IMR-90 (cell line): ENCODE data around the gene CYP46A1. TPM values are rescaled to one million over a fixed set of nuclear protein-coding genes. Genes with fewer than 3 reads are reported as not detected.

ENCODE experiments used
- ATAC-seq: fragments of 200-7000 bp; cut with Tn5 transposase; 2 replicates; pipeline ENCODE4 v1.9.1; 2020; ENCODE audit warnings: low read depth, mild to moderate bottlenecking, moderate library complexity
- BruUV-seq: library from RNA; stranded (reverse); fragments of 400-500 nt; replicated peaks from 2 replicates; lab custom pipeline; 2021; lab: Mats Ljungman, UMichigan
- CTCF ChIA-PET: fragments of 300-600 bp; formaldehyde crosslinking; extraction: SDS; loops from one replicate; lab custom pipeline; 2021; ENCODE audit warnings: antibody characterized with exemption; lab: Yijun Ruan, JAX
- POLR2A ChIA-PET: fragments of 300-600 bp; sonication (Branson Sonifier 250); formaldehyde crosslinking; loops from one replicate; lab custom pipeline; 2022; ENCODE audit warnings: antibody characterized with exemption; ENCODE audit not compliant: unreplicated experiment; lab: Charles Lee
- DNase-seq: peaks from one replicate; pipeline ENCODE4 v3.0.0; 2013
- H2AFZ ChIP-seq: replicated peaks from 2 replicates; pipeline ENCODE3; 2013; ENCODE audit warnings: low read length, mild to moderate bottlenecking; ENCODE audit not compliant: poor library complexity
- H2AK5ac ChIP-seq: 2 replicates; pipeline ENCODE4 v1.6.1; 2013; ENCODE audit warnings: low read depth, low read length, inconsistent platforms
- H2AK9ac ChIP-seq: replicated peaks from 2 replicates; pipeline ENCODE3; 2013; ENCODE audit warnings: mild to moderate bottlenecking, low read depth, low read length, moderate library complexity; ENCODE audit not compliant: poor library complexity
- H2BK120ac ChIP-seq: 2 replicates; pipeline ENCODE4 v1.6.1; 2013; ENCODE audit warnings: low read depth, low read length, inconsistent platforms
- H2BK15ac ChIP-seq: 3 replicates; pipeline ENCODE4 v1.6.1; 2013; ENCODE audit warnings: low read depth, low read length, inconsistent platforms
- H2BK20ac ChIP-seq: 2 replicates; pipeline ENCODE4 v1.6.1; 2013; ENCODE audit warnings: low read depth, mild to moderate bottlenecking, inconsistent platforms, low read length, moderate library complexity
- H2BK5ac ChIP-seq: 2 replicates; pipeline ENCODE4 v1.6.1; 2013; ENCODE audit warnings: mild to moderate bottlenecking, low read depth, low read length, inconsistent platforms; ENCODE audit not compliant: poor library complexity, severe bottlenecking
- H3K14ac ChIP-seq: replicated peaks from 2 replicates; pipeline ENCODE4 v1.6.1; 2013; ENCODE audit warnings: low read depth, low read length, inconsistent platforms
- H3K18ac ChIP-seq: 2 replicates; pipeline ENCODE4 v1.6.1; 2013; ENCODE audit warnings: low read depth, low read length, control low read depth
- H3K23ac ChIP-seq: 2 replicates; pipeline ENCODE4 v1.6.1; 2013; ENCODE audit warnings: low read depth, low read length, inconsistent platforms
- H3K27ac ChIP-seq: 2 replicates; pipeline ENCODE4 v1.5.1; 2013; ENCODE audit warnings: mild to moderate bottlenecking, control low read depth, low read length; ENCODE audit not compliant: insufficient read depth
- H3K27me3 ChIP-seq: 2 replicates; pipeline ENCODE4 v1.6.1; 2013; ENCODE audit warnings: low read length; ENCODE audit not compliant: control insufficient read depth, insufficient read depth
- H3K36me3 ChIP-seq: 2 replicates; pipeline ENCODE4 v1.6.1; 2013; ENCODE audit warnings: low read length, mixed read lengths; ENCODE audit not compliant: control insufficient read depth, insufficient read depth
- H3K4ac ChIP-seq: 2 replicates; pipeline ENCODE4 v1.6.1; 2013; ENCODE audit warnings: low read depth, low read length, inconsistent platforms
- H3K4me1 ChIP-seq: 2 replicates; pipeline ENCODE4 v1.6.1; 2013; ENCODE audit warnings: low read length, mixed read lengths; ENCODE audit not compliant: control insufficient read depth, insufficient read depth
- H3K4me2 ChIP-seq: 2 replicates; pipeline ENCODE4 v1.6.1; 2013; ENCODE audit warnings: low read depth, mild to moderate bottlenecking, control low read depth, low read length, moderate library complexity
- H3K4me3 ChIP-seq: 2 replicates; pipeline ENCODE4 v1.5.1; 2013; ENCODE audit warnings: low read depth, mild to moderate bottlenecking, control low read depth, low read length, moderate library complexity; ENCODE audit not compliant: insufficient read depth
- H3K56ac ChIP-seq: 2 replicates; pipeline ENCODE4 v1.6.1; 2013; ENCODE audit warnings: low read length, inconsistent platforms; ENCODE audit not compliant: insufficient read depth; ENCODE audit errors: extremely low read depth
- H3K79me1 ChIP-seq, 2 experiments: 2 replicates each; pipeline ENCODE4 v1.6.1; 2013; ENCODE audit warnings: low read length in 2 of 2, inconsistent platforms in 1 of 2, low read depth in 1 of 2
- H3K9ac ChIP-seq: 2 replicates; pipeline ENCODE4 v1.6.1; 2013; ENCODE audit warnings: low read depth, low read length, control low read depth
- H3K9me1 ChIP-seq: 2 replicates; pipeline ENCODE4 v1.6.1; 2013; ENCODE audit warnings: low read length, inconsistent platforms; ENCODE audit not compliant: insufficient read depth
- H3K9me3 ChIP-seq: 2 replicates; pipeline ENCODE4 v1.6.1; 2013; ENCODE audit warnings: low read length; ENCODE audit not compliant: control insufficient read depth, insufficient read depth
- H4K20me1 ChIP-seq: 2 replicates; pipeline ENCODE4 v1.6.1; 2013; ENCODE audit warnings: low read length, inconsistent platforms; ENCODE audit not compliant: insufficient read depth
- H4K5ac ChIP-seq: 2 replicates; pipeline ENCODE4 v1.6.1; 2013; ENCODE audit warnings: mild to moderate bottlenecking, low read depth, low read length, control low read depth
- H4K8ac ChIP-seq, 2 experiments: 2 replicates each; pipeline ENCODE4 v1.6.1; 2013; ENCODE audit warnings: low read depth in 2 of 2, low read length in 2 of 2, control low read depth in 1 of 2, inconsistent platforms in 1 of 2
- H4K91ac ChIP-seq: 2 replicates; pipeline ENCODE4 v1.6.1; 2013; ENCODE audit warnings: low read depth, low read length, inconsistent platforms; ENCODE audit not compliant: insufficient read depth
- CEBPB ChIP-seq: IDR thresholded peaks from 2 replicates; pipeline ENCODE4 v1.6.1; 2012; ENCODE audit warnings: low read depth, low read length, improper control_type of control experiment
- CTCF ChIP-seq: conservative IDR thresholded peaks from 2 replicates; pipeline ENCODE4 v1.5.1; 2012; ENCODE audit warnings: mild to moderate bottlenecking, low read depth, low read length, improper control_type of control experiment
- FOS ChIP-seq: fragments of 150-350 bp; IDR thresholded peaks from 2 replicates; pipeline ENCODE4 v1.6.1; 2016; ENCODE audit warnings: low read depth, low read length
- MAFK ChIP-seq: IDR thresholded peaks from 2 replicates; pipeline ENCODE4 v1.6.1; 2012; ENCODE audit warnings: low read depth, low read length, improper control_type of control experiment
- POLR2A ChIP-seq: IDR thresholded peaks from 2 replicates; pipeline ENCODE4 v1.6.1; 2012; ENCODE audit warnings: mild to moderate bottlenecking, low read depth, low read length
- RCOR1 ChIP-seq: IDR thresholded peaks from 2 replicates; pipeline ENCODE4 v1.6.1; 2012; ENCODE audit warnings: mild to moderate bottlenecking, low read length, improper control_type of control experiment; ENCODE audit not compliant: insufficient replicate concordance
- RFX5 ChIP-seq: IDR thresholded peaks from 2 replicates; pipeline ENCODE4 v1.8.0; 2012; ENCODE audit warnings: low read depth, mild to moderate bottlenecking, low read length, moderate library complexity
- WGBS, 2 experiments: methylation state at CpG; one replicate each; pipeline versions ENCODE4 v1.1.5 to v1.1.7; 2013; ENCODE audit warnings: missing lambda C conversion rate in 2 of 2; ENCODE audit not compliant: insufficient read length in 1 of 2; ENCODE audit errors: extremely low coverage in 2 of 2; 5-methylcytosine and 5-hydroxymethylcytosine counted together
- dilution Hi-C: fragments of 300-500 bp; cut with HindIII; formaldehyde crosslinking; loops from one replicate; pipeline ENCODE4 v1.14.3; 2018; ENCODE audit warnings: low sequenced_read_pairs; ENCODE audit not compliant: unreplicated experiment
- in situ Hi-C: fragments of 300-500 bp; cut with MboI; formaldehyde crosslinking; loops from 3 replicates; pipeline ENCODE4 v1.14.3; 2019; ENCODE audit warnings: low sequenced_read_pairs, inconsistent platforms, mixed read lengths
- intact Hi-C: fragments of 100-400 bp; cut with micrococcal nuclease; formaldehyde crosslinking; loops from 2 replicates; pipeline ENCODE4 v1.10.0; 2022
- polyA plus RNA-seq, 3 experiments: library from polyadenylated mRNA; depleted of rRNA; stranded (reverse); fragments of >200 nt; gene quantifications; 2 replicates each; pipeline ENCODE4 v1.2.3, GENCODE V29; 2012; ENCODE audit warnings: low replicate concordance in 1 of 3
- total RNA-seq: library from RNA; depleted of rRNA; stranded (reverse); fragments of >200 nt; gene quantifications from 2 replicates; pipeline ENCODE4 v1.2.3, GENCODE V29; 2012
- TF ChIP-seq, protein P1 (sequence below): fragments of 150-350 bp; IDR thresholded peaks from 2 replicates; pipeline ENCODE4 v1.6.1; 2016; ENCODE audit warnings: low read depth, mild to moderate bottlenecking, low read length, moderate library complexity, borderline replicate concordance

The CYP46A1 gene
- total and polyA plus RNA-seq, 2 of the 4 experiments (the other 2 are of a cell fraction), result 0.18 to 0.31 TPM

GRCh38 chr14:99691111-99691885 lies 7.2 kb downstream of the CYP46A1 start:
- TF ChIP-seq CTCF (no peak), POLR2A (no peak), MAFK (no peak), CEBPB (no peak), FOS (no peak), RCOR1 (no peak), RFX5 (no peak)
- TF ChIP-seq, protein P1, sequence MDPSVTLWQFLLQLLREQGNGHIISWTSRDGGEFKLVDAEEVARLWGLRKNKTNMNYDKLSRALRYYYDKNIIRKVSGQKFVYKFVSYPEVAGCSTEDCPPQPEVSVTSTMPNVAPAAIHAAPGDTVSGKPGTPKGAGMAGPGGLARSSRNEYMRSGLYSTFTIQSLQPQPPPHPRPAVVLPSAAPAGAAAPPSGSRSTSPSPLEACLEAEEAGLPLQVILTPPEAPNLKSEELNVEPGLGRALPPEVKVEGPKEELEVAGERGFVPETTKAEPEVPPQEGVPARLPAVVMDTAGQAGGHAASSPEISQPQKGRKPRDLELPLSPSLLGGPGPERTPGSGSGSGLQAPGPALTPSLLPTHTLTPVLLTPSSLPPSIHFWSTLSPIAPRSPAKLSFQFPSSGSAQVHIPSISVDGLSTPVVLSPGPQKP, result no peak

More at GRCh38 chr14:99691111-99691885, 7.2 kb downstream of the CYP46A1 start:
- Histone ChIP-seq H3K36me3 (no peaks in the 10 kb centered on the region), H3K79me1 (no peaks in the 10 kb centered on the region), H2BK20ac (no peak overlapping the region), H2AK9ac (no peak overlapping the region), H2BK5ac (no peak overlapping the region), H2BK120ac (no peak overlapping the region), H3K4me3 (no peak overlapping the region), H3K27me3 (peaks cover 38% of the 10 kb centered on the region), H3K9me1 (no peaks in the 10 kb centered on the region), H3K9me3 (no peaks in the 10 kb centered on the region), H4K91ac (no peak overlapping the region), H3K9ac (no peak overlapping the region), H2BK15ac (no peak overlapping the region), H3K14ac (no peak overlapping the region), H3K27ac (no peak overlapping the region), H3K18ac (no peak overlapping the region), H2AFZ (no peak overlapping the region), H4K5ac (no peak overlapping the region), H3K23ac (no peak overlapping the region), H3K4me1 (no peaks in the 10 kb centered on the region), H4K8ac (no peak overlapping the region), H3K56ac (no peak overlapping the region), H4K20me1 (no peaks in the 10 kb centered on the region; the same call in 1 of the 2 replicates), H2AK5ac (no peak overlapping the region), H3K4ac (no peak overlapping the region), H3K4me2 (no peak overlapping the region)
- WGBS, 2 experiments, result 86% methylated on average over 4 of the region's 13 CpGs; no CpG with 5 or more reads in 1 of the 2 experiments
- BruUV-seq, result no TSS peak
- in situ Hi-C loops (no loop called here), intact Hi-C loops (no loop called here), dilution Hi-C loops (no loop called here)
- DNase-seq, result no peak
- POLR2A ChIA-PET, result no interaction called here
- no peak for ATAC-seq
- CTCF ChIA-PET, result no interaction called here
